Cardiac fibroblast (primary cell): Measurements from ENCODE around the gene MS4A12.

Experiments
- DNase-seq, 2 donors: peaks; one replicate each; pipeline versions ENCODE4 v3.0.0 to v3.0.0-alpha.2; 2010; ENCODE audit warnings: low read depth in 2 of 2
- H3K4me3 ChIP-seq, 2 donors: replicated peaks in 1 of 2; 1 replicate in 1 of 2; 2 replicates in 1 of 2; pipeline ENCODE4 v1.5.1; 2011; ENCODE audit warnings: low read depth in 2 of 2, low read length in 2 of 2, mild to moderate bottlenecking in 2 of 2, moderate library complexity in 1 of 2
- TF ChIP-seq, protein P1 (sequence below): IDR thresholded peaks from one replicate; pipeline ENCODE4 v1.5.1; 2011; ENCODE audit warnings: low read depth, mild to moderate bottlenecking, low read length, inconsistent platforms

Gene MS4A12

DNA sequence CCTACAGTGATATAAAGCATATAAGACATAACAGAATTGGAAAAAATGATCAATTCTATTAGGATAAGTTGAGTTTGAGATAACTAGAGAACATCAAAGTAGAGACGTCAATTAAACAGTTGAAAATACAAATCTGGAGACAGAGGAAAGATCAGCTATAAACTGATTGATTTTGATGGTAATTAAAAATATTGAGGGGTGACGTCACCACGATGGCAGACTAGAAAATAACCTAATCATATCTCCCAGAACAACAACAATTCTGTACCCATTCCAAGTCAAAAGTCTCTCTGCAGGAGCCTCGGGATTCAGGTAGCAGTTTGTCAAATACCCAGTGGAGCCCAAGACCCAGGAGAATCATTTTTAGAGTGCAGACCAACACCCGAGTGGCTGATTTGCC, 51.5 kb downstream of the MS4A12 start:
- DNase-seq, result no peak
- no peak overlapping the region for H3K4me3 ChIP-seq

More for the DNA sequence above, 51.5 kb downstream of the MS4A12 start:
- TF ChIP-seq, protein P1, sequence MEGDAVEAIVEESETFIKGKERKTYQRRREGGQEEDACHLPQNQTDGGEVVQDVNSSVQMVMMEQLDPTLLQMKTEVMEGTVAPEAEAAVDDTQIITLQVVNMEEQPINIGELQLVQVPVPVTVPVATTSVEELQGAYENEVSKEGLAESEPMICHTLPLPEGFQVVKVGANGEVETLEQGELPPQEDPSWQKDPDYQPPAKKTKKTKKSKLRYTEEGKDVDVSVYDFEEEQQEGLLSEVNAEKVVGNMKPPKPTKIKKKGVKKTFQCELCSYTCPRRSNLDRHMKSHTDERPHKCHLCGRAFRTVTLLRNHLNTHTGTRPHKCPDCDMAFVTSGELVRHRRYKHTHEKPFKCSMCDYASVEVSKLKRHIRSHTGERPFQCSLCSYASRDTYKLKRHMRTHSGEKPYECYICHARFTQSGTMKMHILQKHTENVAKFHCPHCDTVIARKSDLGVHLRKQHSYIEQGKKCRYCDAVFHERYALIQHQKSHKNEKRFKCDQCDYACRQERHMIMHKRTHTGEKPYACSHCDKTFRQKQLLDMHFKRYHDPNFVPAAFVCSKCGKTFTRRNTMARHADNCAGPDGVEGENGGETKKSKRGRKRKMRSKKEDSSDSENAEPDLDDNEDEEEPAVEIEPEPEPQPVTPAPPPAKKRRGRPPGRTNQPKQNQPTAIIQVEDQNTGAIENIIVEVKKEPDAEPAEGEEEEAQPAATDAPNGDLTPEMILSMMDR, result no peak
